ENCODE data around the gene ELF1. TPM values are rescaled to one million over a fixed set of nuclear protein-coding genes. Genes with fewer than 3 reads are reported as not detected.
"Not testable (repeated sequence)": the region's sequence is repeated elsewhere in the genome, so short reads cannot be mapped to it uniquely, and the experiment has no call there.

ELF1 gene
- total RNA-seq, 1 experiment from 2014 or later: 6.9 TPM

DNA sequence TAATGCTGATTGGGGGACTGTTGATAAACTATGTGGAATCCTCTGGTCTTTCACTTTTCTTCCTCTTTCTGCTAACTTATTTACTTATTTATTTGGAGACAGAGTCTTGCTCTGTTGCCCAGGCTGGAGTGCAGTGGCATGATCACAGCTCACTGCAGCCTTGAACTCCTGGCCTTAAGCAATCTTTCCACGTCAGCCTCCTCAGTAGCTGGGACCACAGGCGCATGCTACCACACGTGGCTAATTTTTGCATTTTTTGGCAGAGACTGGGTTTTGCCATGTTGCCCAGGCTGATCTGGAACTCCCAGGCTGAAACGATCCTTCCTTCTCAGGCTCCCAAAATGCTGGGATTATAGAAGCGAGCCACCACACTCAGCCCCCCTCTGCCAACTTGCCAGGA lies 77.5 kb downstream of the ELF1 start:
- DNase-seq (ENCODE audit: low spot score): no peak

DNA sequence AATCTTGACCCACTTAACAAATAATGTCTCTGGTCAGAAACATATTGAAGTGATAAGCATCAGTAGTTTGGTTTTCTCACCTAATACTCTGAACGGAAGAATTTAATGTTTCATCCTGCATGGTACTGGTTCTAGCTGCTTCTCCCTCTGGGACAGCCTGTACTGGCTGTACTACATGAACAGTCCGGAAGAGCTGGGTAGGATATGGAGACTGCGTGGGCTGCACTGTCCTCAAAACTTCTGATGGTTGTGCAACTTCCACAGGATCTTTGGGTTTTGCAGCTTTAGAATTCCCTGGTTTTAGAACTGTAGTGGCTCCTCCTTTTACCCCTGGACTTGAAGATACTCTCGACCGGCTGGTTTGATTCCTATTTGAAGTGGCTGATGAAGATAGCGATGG lies 78.3 kb downstream of the ELF1 start:
- no peak for DNase-seq (ENCODE audit: low spot score)

DNA sequence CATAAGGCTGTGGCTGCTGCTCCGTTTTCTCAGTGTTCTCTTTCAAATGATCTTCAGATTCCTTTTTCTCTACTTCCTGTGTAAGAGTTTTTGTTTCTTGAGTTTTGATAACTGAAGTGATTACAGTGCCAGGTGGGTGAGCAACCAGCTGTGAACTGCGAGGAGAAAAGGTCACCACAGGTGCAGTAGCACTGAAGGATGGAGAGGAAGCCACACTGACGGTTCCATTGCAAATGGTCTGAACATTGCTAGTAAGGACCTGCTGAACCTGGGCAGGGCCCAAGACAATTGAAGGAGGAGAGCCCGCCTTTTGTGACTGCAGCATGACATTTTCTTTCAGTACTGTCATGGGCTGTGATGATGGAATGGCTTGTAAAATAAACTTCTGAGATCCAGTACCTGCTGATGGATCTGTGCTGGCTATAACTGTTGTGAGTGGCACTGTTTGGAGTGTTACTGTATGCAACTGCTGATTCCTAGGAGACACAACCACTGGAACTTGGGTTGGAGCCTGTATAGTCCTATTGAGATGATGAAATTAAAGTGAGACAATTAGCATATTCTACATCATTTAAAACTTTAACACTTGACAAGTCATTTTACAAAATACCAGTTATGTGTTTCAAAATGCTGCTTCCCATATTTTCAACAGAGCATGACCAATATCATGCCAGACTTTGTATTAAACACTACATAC lies 85.5 kb downstream of the ELF1 start:
- DNase-seq (ENCODE audit: low spot score): no peak

DNA sequence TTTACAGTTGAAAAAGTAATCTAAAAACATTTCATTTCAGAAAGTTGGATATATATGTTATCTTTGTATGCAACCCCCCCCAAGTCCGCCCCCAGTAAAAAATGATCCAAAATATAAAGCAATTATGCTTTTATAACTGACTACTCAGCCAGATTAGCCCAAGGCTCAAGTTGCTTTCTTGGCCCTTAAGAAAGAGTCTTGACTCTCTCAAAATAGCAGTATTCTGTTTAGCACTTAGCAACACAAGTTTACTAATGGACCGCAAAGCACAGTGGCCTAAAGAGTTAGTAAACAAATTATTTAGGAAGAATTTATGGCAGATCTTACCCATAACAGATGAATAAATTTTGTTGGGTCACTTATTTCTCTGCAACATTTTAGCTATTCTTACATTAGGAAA lies 86.9 kb downstream of the ELF1 start:
- DNase-seq (ENCODE audit: low spot score): no peak

DNA sequence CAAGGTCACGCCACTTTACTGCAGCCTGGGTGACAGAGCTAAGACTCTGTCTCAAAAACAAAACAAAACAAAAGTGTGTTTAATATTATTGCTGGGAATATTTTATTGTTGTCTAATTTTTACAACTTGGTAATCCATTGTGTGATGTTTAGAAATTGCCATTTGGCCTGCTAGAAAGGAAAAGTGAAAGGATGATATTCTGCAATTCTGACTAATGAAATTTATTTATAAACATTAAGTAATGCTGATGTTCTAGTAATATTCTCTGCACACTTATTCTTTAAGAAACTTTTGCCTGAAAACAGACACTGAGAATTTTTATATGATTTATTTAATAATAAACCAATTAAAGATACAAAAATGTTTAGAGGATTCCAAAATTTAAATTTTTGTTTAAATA lies 87.4 kb downstream of the ELF1 start:
- no peak for DNase-seq (ENCODE audit: low spot score)

DNA sequence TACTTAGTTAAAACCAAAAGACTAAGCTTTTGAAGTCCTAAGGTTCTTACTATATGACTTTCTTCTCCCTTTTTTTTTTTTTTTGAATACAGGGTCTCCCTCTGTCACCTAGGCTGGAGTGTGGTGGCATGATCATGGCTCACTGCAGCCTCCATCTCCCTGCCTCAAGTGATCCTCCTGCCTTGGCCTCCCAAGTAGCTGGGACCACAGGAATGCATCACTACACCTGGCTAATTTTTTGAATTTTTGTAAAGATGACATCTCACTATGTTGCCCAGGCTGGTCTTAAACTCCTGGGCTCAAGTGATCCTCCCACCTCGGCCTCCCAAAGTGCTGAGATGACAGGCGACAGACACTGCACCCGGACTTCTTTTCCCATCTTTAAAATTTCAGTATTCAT lies 89.2 kb downstream of the ELF1 start:
- not testable (repeated sequence) for DNase-seq (ENCODE audit: low spot score)

DNA sequence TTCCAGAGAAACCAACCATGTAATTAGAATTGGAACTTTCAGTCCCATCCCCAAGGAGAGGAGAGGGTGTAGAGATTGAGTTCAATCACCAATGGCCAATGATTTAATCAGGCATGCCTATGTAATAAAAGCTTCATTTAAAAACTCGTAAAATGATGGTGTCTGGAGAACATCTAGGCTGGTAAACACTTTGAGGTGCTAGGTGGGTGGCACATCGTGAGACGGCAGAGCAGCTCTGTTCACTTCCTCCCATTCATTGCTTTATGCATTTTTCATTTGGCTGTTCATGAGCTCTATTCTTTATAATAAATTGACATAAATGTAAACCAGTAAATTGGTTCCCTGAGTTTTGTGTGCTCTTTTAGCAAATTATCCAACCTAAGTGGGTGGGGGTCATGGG lies 90.1 kb downstream of the ELF1 start:
- DNase-seq (ENCODE audit: low spot score): no peak

DNA sequence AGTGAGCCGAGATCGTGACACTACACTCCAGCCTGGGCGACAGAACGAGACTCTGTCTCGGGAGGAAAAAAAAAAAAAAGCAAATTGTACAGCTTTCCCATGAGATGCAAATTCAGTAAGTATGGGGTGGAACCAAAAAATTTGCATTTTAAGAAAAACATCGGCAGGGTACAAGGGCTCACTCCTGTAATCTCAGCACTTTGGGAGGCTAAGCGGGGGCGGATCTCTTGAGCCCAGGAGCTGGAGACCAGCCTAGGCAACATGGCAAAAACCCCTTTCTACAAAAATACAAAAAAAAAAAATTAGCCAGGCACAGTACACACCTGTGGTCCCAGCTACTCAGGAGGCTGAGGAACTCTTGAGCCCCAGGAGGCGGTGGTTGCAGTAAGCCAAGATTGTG lies 91.2 kb downstream of the ELF1 start:
- DNase-seq (ENCODE audit: low spot score): no peak

DNA sequence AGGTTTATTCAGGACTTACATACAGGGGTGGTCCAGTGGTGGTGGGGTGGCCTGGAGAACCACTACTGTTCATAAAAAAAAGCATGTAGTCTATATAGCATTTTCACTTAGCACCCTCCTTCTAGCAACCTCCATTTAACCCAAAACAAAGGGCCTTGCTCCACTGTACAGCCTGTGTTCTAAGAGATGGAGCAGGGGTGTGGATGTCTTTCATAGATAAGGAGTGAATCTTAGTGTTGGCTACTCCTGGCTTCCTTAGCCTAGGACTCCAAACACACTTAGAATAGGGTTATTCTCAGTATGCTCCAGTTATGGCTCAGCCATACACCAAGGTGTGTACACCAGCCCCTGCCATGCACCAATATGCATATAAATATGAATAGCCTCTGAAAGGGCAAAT lies 95.2 kb downstream of the ELF1 start:
- no peak for DNase-seq (ENCODE audit: low spot score)

DNA sequence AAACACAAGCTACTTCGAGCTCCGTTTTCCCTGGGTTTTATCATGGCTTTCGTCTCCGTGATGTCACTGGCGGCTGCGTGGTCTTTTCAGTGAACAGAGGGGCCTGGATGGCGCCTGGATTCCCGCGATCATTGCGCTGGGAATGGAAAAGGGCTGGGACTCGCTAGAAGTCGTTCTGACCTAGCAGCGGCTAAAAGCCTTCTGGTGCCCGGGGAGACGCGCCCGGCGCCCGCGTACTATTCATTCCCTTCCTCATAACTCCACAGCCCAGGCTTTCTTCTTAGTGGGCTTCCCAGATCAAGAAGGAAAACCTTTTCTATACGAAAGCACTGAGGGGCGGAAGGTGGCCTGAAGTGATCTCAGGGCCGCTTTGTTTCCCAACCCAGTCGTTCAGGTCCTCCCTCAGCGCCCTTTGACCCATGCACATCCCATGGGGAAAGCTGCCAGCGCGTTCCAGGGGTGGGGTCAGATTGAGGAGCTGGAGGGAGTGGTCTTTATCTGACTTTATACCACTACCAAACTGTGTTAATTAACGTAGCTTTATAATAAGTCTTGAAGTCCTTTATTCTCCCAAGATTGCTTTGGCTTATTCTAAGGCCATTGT lies 96.6 kb downstream of the ELF1 start:
- DNase-seq (ENCODE audit: low spot score): no peak

DNA sequence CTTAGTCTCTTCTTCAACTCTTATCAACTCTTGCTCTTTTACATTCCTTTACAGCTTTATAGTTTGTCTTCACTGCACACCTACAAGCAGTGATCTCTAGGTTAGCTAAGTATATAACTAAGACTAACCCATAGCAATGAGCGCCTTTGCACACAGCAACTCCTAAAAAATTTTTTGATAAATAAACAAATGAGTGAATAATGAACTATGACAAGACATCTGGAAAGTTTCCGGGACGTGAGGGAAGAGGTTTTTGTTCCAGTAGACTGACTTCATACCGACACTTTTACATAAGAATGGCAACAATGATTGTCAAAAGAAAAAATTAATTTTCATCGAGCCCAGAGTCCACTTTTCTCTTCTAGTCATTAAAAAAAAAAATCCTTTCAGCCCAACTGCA lies 98.3 kb downstream of the ELF1 start:
- no peak for DNase-seq (ENCODE audit: low spot score)

DNA sequence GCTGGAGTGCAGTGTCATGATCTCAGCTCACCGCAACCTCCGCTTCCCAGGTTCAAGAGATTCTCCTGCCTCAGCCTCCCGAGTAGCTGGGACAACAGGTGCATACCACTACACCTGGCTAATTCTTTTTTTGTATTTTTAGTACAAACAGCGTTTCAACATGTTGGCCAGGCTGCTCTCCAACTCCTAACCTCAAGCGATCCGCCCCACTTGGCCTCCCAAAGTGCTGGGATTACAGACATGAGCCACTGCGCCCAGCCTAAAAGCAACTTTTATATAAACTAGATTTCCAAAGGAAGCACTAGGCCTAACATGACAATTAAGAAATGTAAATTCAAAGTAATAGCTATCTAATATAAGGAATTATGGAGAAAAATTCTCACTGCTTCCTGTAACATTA lies 99.2 kb downstream of the ELF1 start:
- DNase-seq (ENCODE audit: low spot score): not testable (repeated sequence)

DNA sequence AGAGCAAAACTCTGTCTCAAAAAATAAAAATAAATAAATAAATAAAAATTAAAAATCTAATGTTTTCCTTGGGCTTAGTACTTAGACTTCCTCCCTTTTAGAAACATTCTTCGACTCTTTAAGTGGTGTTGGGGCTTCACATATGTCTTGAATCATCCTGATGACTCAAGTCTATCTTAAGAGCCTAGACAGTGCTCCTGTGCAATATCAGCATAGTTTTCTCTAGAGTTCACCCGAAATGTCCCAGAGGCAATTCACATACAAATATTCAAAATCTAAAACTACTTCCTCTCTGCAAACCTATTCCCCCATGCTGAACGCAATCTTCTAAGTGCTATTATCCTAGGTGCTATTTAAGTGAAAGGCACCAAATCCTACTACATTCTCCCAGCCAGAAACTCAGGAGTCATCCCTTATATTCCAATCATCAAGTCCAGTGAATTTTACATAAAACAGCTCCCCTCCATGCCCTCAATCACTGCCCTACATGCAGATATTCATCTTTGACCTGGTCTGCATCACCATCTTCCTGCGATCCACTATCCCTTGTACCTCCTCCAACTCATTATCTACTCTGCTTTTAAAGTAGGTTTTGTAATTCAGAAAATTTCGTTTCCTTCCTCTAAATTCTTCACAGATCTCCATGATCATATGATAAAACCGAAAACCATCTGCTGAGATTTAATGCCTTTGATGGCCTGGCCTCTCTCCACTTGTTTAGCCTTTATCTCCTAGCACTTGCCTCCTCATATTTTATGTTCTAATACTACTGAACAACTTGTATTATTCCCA lies 102.7 kb downstream of the ELF1 start:
- no peak for DNase-seq (ENCODE audit: low spot score)

DNA sequence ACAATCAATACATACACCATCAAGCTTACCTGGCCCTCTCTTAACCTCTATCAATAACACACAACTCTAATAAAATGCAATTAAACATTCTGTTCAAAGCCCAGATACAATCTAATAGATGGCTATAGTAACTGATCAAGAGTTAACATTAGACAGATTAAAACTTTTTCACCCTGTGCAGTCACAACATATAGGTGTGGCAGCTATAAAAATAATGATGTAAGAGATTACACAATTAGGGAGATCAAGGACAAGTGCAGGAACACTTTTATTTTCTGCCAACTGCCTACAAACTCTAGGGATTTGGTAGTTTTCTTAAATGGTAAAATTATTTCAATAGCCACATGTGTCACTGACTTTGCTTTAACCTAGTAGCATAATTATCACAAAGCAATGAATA lies 104.3 kb downstream of the ELF1 start:
- DNase-seq (ENCODE audit: low spot score): not testable (repeated sequence)

DNA sequence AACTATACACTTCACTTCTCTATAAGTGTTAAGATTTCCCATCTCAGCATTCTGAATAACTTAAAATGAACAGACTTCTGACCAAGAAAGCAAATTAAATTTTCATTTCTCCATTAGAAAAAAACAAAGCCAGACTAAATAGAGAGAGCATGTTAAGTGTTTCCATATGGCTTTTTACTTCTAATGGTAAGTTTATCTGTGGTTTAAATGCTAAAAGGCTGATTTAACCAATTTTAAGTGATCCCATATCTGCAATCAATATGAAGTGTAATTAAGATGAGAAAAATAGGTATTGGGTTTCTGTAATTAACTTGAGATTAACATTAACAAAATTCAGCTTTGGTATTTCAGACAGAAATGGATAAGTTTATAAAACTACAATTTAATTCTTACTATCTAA lies 107.8 kb downstream of the ELF1 start:
- no peak for DNase-seq (ENCODE audit: low spot score)

DNA sequence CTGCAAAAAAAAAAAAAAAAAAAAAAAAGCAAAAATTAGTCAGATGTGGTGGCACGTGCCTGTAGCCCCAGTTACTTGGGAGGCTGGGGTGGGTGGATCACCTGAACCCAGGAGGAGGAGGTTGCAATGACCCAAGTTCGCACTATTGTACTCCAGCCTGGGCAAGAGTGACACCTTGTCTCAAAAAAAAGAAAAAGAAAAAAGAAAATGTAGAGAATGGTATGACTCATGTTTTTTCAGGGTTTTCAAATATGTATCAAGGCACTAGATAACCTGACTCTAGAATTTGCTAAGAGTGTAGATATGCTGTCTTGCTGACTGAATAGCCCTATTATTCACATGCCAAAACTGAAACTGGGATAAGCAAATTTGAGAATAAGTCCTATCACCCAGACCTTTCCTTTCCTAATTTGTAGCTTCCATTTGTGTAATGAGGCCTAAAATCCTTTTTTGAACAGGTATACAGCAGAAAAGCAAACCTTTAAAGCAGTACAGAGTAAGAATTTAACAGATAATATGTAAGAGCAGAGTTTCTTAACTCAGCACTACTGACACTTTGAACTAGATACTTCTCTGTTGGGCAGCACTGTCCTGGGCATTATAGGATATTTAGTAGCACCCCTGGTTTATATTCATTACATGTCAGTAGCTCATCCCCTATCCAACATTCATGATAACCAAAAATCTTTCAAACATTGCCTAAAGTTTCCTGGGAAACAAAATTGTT lies 108.6 kb downstream of the ELF1 start:
- DNase-seq (ENCODE audit: low spot score): no peak

DNA sequence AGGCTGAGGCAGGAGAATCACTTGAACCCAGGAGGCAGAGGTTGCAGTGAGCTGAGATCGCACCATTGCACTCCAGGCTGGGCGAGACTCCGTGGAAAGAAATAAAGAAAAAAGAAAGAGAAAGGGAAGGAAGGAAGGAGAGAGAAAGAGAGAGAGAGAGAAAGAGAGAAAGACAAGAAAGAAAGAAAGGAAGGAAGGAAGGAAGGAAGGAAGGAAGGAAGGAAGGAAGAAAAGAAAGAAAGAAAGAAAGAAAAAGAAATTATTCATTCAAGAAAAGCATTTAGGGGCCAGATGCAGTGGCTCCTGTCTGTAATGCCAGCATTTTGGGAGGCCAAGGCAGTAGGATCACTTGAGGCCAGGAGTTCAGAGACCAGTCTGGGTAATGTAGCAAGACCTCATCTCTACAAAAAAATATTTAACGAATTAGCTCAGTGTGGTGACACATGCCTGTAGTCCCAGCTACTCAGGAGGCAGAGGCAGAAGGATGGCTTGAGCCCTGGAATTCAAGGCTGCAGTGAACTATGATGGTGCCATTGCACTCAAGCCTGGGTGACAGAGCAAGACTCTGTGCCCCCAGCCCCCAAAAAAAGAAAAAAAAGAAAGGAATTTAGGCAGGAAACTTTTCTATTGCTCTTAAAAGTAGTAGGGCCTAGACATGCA lies 109.4 kb downstream of the ELF1 start:
- DNase-seq (ENCODE audit: low spot score): not testable (repeated sequence)

DNA sequence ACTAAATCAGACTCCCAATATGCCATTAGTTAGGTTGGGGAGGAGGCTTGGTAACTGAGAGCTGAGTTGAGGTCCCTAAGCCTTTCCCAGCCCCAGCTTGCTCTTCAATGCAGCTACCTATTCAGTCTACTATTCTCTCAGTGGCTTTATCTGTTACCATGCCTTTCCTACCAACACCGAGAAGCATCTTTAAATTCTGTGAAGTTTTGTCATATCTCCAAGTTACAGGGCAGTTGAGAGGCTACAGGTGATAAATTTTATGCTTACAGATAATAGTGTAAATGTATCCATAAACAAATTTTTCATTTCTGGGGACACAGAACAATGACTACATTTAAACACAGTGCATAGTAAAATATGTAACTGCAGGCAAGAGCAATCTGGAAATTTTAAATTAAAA lies 110.6 kb downstream of the ELF1 start:
- no peak for DNase-seq (ENCODE audit: low spot score)

DNA sequence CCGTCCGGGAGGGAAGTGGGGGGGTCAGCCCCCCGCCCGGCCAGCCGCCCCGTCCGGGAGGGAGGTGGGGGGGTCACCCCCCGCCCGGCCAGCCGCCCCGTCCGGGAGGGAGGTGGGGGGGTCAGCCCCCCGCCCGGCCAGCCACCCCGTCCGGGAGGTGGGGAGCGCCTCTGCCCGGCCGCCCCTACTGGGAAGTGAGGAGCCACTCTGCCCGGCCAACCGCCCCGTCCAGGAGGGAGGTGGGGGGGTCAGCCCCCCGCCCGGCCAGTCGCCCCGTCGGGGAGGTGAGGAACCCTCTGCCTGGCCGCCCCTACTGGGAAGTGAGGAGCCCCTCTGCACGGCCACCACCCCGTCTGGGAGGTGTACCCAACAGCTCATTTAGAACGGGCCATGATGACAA lies 118.1 kb downstream of the ELF1 start:
- DNase-seq (ENCODE audit: low spot score): not testable (repeated sequence)

DNA sequence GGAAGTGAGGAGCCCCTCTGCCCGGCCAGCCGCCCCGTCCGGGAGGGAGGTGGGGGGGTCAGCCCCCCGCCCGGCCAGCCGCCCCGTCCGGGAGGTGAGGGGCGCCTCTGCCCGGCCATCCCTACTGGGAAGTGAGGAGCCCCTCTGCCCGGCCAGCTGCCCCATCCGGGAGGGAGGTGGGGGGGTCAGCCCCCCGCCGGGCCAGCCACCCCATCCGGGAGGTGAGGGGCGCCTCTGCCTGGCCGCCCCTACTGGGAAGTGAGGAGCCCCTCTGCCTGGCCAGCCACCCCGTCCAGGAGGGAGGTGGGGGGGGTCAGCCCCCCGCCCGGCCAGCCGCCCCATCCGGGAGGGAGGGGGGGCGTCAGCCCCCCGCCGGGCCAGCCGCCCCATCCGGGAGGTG lies 118.5 kb downstream of the ELF1 start:
- DNase-seq (ENCODE audit: low spot score): not testable (repeated sequence)

DNA sequence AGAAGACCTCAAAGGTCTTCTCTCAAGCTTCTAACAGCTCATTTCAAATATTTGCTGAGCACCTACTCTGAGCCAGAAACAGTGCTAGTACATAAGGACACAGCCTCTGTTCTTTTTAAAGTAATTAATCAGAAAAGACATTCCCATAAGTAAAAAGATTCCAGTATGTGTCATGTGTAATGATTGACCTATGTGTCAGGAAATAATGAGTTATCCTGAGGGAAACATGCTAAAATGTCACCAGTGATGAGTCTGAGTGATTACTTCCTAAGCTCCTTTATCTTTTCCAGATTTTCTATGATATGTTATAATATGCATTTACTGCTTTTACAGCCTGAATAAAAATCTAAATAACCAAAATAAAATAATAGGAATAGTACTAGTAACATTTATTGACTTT lies 122.1 kb downstream of the ELF1 start:
- no peak for DNase-seq (ENCODE audit: low spot score)
